GM12872 (cell line): ENCODE results near the gene FGGY.

ENCODE experiments used
- TF ChIP-seq, protein P1 (sequence below): IDR thresholded peaks from 3 replicates; pipeline ENCODE4 v1.5.1; 2011; ENCODE audit warnings: low read depth, mild to moderate bottlenecking, low read length, moderate library complexity; ENCODE audit not compliant: insufficient read depth

Gene FGGY

DNA sequence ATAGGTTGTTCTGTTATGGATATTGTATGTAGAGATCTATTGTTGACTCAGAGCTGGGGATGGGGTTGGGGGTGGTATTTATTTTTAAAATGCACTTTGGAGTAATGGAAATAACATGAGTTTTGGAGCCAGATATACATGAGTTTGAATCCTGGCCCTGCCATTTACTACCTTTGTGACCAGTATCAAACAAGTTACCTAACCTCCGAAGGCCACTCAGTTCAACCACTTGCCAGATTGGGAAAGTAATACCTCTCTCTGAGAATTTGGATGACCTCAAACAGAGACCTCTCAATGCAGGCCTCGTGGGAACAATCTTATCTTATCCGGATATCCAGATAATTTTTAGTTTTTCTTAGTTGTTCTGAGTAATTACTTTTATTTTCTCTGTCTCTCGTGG, 181.0 kb downstream of the FGGY start:
- TF ChIP-seq, protein P1, sequence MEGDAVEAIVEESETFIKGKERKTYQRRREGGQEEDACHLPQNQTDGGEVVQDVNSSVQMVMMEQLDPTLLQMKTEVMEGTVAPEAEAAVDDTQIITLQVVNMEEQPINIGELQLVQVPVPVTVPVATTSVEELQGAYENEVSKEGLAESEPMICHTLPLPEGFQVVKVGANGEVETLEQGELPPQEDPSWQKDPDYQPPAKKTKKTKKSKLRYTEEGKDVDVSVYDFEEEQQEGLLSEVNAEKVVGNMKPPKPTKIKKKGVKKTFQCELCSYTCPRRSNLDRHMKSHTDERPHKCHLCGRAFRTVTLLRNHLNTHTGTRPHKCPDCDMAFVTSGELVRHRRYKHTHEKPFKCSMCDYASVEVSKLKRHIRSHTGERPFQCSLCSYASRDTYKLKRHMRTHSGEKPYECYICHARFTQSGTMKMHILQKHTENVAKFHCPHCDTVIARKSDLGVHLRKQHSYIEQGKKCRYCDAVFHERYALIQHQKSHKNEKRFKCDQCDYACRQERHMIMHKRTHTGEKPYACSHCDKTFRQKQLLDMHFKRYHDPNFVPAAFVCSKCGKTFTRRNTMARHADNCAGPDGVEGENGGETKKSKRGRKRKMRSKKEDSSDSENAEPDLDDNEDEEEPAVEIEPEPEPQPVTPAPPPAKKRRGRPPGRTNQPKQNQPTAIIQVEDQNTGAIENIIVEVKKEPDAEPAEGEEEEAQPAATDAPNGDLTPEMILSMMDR: no peak

DNA sequence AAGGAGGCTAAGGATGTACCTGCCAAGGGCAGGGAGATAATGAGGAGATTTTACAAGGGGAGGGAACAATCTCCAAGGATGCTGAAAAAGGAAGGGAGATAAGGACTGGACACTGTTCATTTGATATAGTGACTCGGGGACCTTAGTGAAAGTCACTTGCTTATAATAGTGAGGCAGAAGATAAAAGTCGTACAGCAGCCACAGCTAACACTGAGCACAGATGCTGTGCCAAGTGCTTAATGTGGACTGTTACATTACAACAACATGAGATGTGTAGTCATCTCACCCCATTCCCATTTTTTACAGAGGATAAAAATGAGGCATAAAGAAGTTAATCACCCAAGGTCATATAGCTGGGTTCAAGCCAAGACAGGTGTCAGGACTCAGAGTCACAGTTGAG, 181.9 kb downstream of the FGGY start:
- TF ChIP-seq, protein P1: no peak

DNA sequence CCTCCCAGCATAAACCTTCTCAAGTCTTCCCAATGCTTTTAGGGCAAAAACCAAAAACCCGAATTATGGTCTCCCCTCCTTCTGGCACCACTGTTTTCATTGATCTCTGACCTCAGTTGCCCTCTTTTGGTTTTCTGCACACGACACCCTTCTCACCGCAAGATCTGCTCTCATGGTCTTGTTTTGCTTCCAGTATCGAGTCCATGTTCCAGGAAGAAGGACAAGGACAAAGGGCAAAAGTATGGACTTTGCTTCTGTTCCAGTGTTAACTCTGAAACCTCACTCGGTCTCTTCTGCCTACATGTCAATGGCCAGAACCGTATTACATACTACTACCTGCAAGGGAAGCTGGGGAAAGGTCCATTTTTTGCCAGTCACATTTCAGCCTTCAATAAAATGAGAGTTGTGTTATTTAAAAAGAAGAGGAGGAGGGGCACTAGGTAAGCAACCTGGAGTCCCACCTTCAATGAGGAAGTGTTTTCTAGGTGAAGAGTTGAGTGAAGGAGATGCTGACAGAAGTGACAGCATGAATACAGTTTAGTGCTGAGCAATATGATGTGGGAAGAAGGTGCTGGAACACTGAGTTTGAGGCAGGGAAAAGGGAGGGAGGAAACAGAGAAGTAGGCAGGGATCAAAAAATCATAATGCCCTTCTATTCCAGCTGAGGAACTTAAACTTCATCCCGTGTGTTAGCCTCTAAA, 183.4 kb downstream of the FGGY start:
- TF ChIP-seq, protein P1: no peak

DNA sequence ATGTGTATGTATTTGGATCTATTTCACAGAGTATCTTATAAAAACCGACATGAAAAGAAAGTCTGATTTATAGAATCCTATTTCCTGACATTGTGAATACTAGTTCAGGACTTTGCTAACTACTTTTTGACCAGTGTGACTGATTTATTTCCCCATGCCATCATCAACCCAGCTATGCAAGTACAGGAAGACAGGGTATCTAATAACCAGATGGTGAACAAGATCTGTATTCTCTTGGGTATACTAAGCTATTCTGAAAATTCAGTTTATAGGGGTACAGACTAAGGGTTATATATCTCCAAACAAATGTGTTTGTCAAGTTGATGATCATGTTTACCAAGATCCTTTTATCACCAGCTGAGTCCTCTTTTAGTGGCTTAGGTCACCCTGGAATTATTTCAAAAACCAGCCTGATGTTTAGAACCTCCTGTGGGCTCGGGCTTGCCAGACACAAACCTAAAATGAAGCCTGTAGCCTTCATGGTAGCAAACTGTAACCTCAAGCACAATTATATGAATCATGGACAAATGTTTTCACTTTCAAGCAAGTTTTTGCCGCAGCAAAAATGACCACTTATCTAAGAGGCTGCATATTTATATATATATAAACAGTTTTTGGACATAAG, 185.1 kb downstream of the FGGY start:
- TF ChIP-seq, protein P1: no peak

DNA sequence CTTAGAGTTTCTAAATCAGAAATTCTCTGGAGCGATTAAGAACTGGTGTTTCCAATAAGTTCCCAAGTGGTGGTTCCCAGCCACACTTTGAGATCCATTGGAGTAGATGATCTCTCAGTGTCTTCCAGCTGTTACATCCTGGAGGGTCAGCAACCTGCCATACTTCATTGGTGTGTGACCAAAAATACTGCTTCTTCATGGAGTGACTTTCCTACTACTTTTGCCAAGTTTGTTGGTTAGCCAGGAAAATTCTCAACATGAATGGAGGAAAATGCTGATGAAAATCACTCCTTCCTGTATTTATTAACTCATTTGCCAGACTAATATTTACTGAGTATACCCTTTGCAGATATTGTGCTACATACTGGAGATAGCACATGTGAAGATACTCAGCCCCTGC, 186.1 kb downstream of the FGGY start:
- TF ChIP-seq, protein P1: no peak

DNA sequence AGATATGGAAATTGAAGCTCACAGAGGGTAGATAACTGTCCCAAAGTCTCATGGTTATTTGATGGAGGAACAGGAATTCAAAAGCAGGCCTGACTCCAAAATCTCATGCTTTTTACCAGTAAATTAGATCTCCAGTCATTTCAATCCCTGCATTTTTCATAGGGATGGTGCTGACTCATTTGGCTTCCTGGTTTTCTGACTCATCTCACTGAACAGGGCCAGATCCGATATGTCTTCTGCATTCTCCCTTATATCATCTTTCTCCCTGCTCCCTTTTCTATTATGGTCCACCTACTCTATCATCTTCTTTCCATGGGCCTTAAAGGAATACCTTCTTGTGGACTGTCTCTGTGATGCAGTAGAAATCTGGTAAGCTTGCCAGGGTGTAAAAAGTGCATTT, 187.2 kb downstream of the FGGY start:
- TF ChIP-seq, protein P1: no peak

DNA sequence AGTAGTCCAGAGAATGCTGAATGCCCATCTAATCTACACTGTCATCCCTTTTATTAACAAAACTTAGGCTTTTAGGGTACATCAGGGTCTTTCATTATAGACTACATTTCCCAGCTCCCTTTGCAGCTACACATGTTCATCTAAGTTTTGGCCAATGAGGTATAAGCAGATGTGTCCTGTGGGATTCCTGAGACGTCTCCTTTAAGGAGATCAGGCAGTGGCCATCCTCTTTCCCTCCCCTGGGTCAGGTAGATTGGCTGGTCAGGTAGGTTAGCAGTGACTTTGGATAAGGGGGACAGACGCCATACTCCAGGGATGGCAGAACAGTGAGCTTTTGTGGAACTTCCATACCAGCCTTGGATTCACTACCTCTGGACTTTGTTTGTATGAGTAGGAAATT, 188.3 kb downstream of the FGGY start:
- TF ChIP-seq, protein P1: no peak
